Measurements from ENCODE around the gene TMEM242. TPM values are rescaled to one million over a fixed set of nuclear protein-coding genes. Genes with fewer than 3 reads are reported as not detected.
A peak's percentile ranks its signal among the peaks of the same experiment; 100 is the strongest.

TMEM242 gene
- total and polyA plus RNA-seq, 2 of the 13 experiments (the other 11 are each of a cell fraction or from before 2014, with no cell fraction given), result 5.6 to 11.1 TPM

- TF ChIP-seq NFAT5 (CRISPR knock-in tag; IDR thresholded peaks at IDR 0.05), result no peak
These were observed 54.0 kb downstream of the TMEM242 start (continued) for GRCh38 chr6:157269261-157269794.

- no peak for DNase-seq (ENCODE audit: low spot score)
- Histone ChIP-seq H4K20me1 (ENCODE audit: insufficient read depth, low read length) (no peaks in the 10 kb centered on the region), H2AFZ (ENCODE audit: low read length) (no peak overlapping the region), H3K27ac (ENCODE audit: extremely low read length, insufficient read depth, low read length) (no peak overlapping the region), H3K9me3 (ENCODE audit: low read length) (no peaks in the 10 kb centered on the region), H3K9ac (ENCODE audit: insufficient read depth, low read depth, low read length) (no peak overlapping the region; the same call in 1 of the 2 replicates), H3K27me3 (ENCODE audit: control insufficient read depth in 1 of 2, insufficient read depth in 2 of 2, low read length in 2 of 2) (peaks cover 6 to 56% of the 10 kb centered on the region in 2 experiments; a peak in 4 of 5 replicates), H3K4me2 (ENCODE audit: low read depth, low read length) (peak overlapping the region; percentile 69), H3K36me3 (replicated peaks in 1 of 2; ENCODE audit: control insufficient read depth in 1 of 2, insufficient read depth in 2 of 2, low read length in 2 of 2) (no peaks in the 10 kb centered on the region), H3K4me3 (replicated peaks in 1 of 3; ENCODE audit: insufficient read depth in 1 of 3, low read depth in 2 of 3, low read length in 3 of 3) (no peak overlapping the region), H3K4me1 (ENCODE audit: insufficient read depth, low read length) (peaks cover 26% of the 10 kb centered on the region), H3K79me2 (ENCODE audit: insufficient read depth, low read length) (no peaks in the 10 kb centered on the region)
- no peak for FAIRE-seq
- intact Hi-C loops (cut with micrococcal nuclease; ENCODE audit: unreplicated experiment), result no loop called here
- TF ChIP-seq GLI4 (CRISPR knock-in tag; IDR thresholded peaks at IDR 0.05; ENCODE audit: borderline replicate concordance) (no peak), ZBTB2 (CRISPR knock-in tag; IDR thresholded peaks at IDR 0.05; ENCODE audit: low read depth) (no peak), MTERF4 (CRISPR knock-in tag; IDR thresholded peaks at IDR 0.05) (no peak), NCOA1 (CRISPR knock-in tag; IDR thresholded peaks at IDR 0.05) (no peak), ARNT2 (CRISPR knock-in tag; IDR thresholded peaks at IDR 0.05; ENCODE audit: low read depth) (no peak), ZNF441 (CRISPR knock-in tag; IDR thresholded peaks at IDR 0.05; ENCODE audit: borderline replicate concordance) (no peak), RORA (CRISPR knock-in tag; IDR thresholded peaks at IDR 0.05) (no peak), REPIN1 (CRISPR knock-in tag; IDR thresholded peaks at IDR 0.05; ENCODE audit: borderline replicate concordance, low read depth) (no peak), SIX1 (CRISPR knock-in tag; IDR thresholded peaks at IDR 0.05; ENCODE audit: borderline replicate concordance) (no peak), SALL2 (CRISPR knock-in tag; IDR thresholded peaks at IDR 0.05) (no peak), ZNF136 (CRISPR knock-in tag; IDR thresholded peaks at IDR 0.05; ENCODE audit: low read depth) (no peak)
- no peak for ATAC-seq
- ChIA-PET POLR2A (no interaction called here), CTCF (ENCODE audit: low intra/inter-chr PET ratio, low total read pairs) (no interaction called here)
- BruUV-seq (replicated peaks), result no TSS peak
- WGBS (ENCODE audit: low lambda C conversion rate), result 51% methylated on average over 6 of the region's 6 CpGs
- in situ Hi-C loops (cut with HindIII; ENCODE audit: extremely low pct_ligation_motif_present, low pct_unique_long_range_greater_than_20kb), result no loop called here
These were observed 54.5 kb downstream of the TMEM242 start for GRCh38 chr6:157268835-157269234.
